OCI-LY1 (cell line): Measurements from ENCODE around the gene MAGEB17.

Experiments
- H2AFZ ChIP-seq: fragments of 200-600 bp; sonication (generic), shearing (Covaris generic); 2 replicates; pipeline ENCODE4 v1.6.0; 2014; ENCODE audit warnings: antibody characterized with exemption, mild to moderate bottlenecking, low read length
- H3F3A ChIP-seq: fragments of 200-600 bp; sonication (generic), shearing (Covaris generic); 2 replicates; pipeline ENCODE4 v1.6.0; 2014; ENCODE audit warnings: mild to moderate bottlenecking, antibody characterized with exemption, low read length, moderate library complexity; ENCODE audit not compliant: insufficient read depth
- H3K27ac ChIP-seq: fragments of 200-600 bp; sonication (generic); 2 replicates; pipeline ENCODE4 v1.5.1; 2014; ENCODE audit warnings: low read length, mixed run types, mild to moderate bottlenecking, low read depth; ENCODE audit not compliant: poor library complexity, severe bottlenecking
- H3K27me3 ChIP-seq: fragments of 200-600 bp; sonication (generic); 2 replicates; pipeline ENCODE4 v1.6.0; 2014; ENCODE audit warnings: antibody characterized with exemption, mild to moderate bottlenecking, low read length, moderate library complexity; ENCODE audit not compliant: insufficient read depth
- H3K36me3 ChIP-seq: fragments of 200-600 bp; sonication (generic); 2 replicates; pipeline ENCODE4 v1.6.1; 2014; ENCODE audit warnings: mild to moderate bottlenecking, antibody characterized with exemption, low read length, moderate library complexity, mixed read lengths; ENCODE audit not compliant: insufficient read depth
- H3K4me1 ChIP-seq: fragments of 200-600 bp; sonication (generic); 2 replicates; pipeline ENCODE4 v1.5.1; 2014; ENCODE audit warnings: mild to moderate bottlenecking, low read length, moderate library complexity; ENCODE audit not compliant: insufficient read depth, severe bottlenecking
- H3K4me2 ChIP-seq: fragments of 200-600 bp; sonication (generic), shearing (Covaris generic); 2 replicates; pipeline ENCODE4 v1.6.1; 2014; ENCODE audit warnings: low read length
- H3K4me3 ChIP-seq: fragments of 200-600 bp; sonication (generic); 2 replicates; pipeline ENCODE4 v1.5.1; 2014; ENCODE audit warnings: low read length, low read depth, mild to moderate bottlenecking, mixed read lengths; ENCODE audit not compliant: poor library complexity, severe bottlenecking
- H3K79me2 ChIP-seq: fragments of 200-600 bp; shearing (Covaris generic); 2 replicates; pipeline ENCODE4 v1.6.1; 2016; ENCODE audit warnings: mixed run types, low read length, mixed read lengths; ENCODE audit not compliant: insufficient read depth
- H3K9ac ChIP-seq: fragments of 200-600 bp; sonication (generic), shearing (Covaris generic); 2 replicates; pipeline ENCODE4 v1.6.1; 2014; ENCODE audit warnings: mild to moderate bottlenecking, low read length, mixed read lengths
- H3K9me2 ChIP-seq: fragments of 200-600 bp; sonication (generic), shearing (Covaris generic); 2 replicates; pipeline ENCODE4 v1.6.1; 2014; ENCODE audit warnings: low read depth, mild to moderate bottlenecking, low read length, mixed read lengths
- H3K9me3 ChIP-seq: fragments of 200-600 bp; shearing (Covaris generic); 2 replicates; pipeline ENCODE4 v1.6.1; 2014; ENCODE audit warnings: low read length, mixed read lengths
- H4K20me1 ChIP-seq: fragments of 200-600 bp; sonication (generic), shearing (Covaris generic); 2 replicates; pipeline ENCODE4 v1.6.0; 2016; ENCODE audit warnings: mild to moderate bottlenecking, low read length; ENCODE audit not compliant: insufficient read depth
- EZH2 ChIP-seq: fragments of 200-600 bp; sonication (generic), shearing (Covaris generic); IDR thresholded peaks from 2 replicates; pipeline ENCODE4 v1.8.0; 2017; ENCODE audit warnings: borderline replicate concordance, mixed run types, mild to moderate bottlenecking, antibody characterized with exemption, low read length, moderate library complexity, mixed read lengths
- TF ChIP-seq, protein P1 (sequence below): fragments of 200-600 bp; sonication (generic), shearing (Covaris generic); IDR thresholded peaks from 2 replicates; pipeline ENCODE4 v1.5.1; 2017; ENCODE audit warnings: mild to moderate bottlenecking, antibody characterized with exemption, low read length, moderate library complexity, mixed read lengths

Gene MAGEB17

DNA sequence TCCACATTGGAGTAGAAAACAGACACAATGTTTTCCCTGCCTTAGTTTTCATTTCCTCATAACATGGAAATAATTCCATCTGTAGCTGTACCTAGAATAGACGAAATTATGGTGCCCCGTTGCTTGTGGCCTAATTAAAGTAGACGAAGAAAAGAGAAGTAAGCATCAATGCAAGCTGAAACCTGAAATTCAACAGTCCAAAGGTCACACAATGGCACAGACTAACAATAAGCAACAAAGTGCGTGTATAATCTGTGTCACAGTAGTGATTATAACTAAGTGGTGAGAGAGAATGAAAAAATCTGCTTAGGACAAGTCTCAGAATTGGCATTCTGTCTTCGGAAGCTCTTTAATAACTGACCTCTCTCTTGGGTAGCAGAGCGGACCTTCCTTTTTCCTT is 24.3 kb downstream of the MAGEB17 start:
- H3K9ac ChIP-seq: no peak overlapping the region
- TF ChIP-seq, protein P1, sequence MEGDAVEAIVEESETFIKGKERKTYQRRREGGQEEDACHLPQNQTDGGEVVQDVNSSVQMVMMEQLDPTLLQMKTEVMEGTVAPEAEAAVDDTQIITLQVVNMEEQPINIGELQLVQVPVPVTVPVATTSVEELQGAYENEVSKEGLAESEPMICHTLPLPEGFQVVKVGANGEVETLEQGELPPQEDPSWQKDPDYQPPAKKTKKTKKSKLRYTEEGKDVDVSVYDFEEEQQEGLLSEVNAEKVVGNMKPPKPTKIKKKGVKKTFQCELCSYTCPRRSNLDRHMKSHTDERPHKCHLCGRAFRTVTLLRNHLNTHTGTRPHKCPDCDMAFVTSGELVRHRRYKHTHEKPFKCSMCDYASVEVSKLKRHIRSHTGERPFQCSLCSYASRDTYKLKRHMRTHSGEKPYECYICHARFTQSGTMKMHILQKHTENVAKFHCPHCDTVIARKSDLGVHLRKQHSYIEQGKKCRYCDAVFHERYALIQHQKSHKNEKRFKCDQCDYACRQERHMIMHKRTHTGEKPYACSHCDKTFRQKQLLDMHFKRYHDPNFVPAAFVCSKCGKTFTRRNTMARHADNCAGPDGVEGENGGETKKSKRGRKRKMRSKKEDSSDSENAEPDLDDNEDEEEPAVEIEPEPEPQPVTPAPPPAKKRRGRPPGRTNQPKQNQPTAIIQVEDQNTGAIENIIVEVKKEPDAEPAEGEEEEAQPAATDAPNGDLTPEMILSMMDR: no peak
- no peak for TF ChIP-seq EZH2
- no peak overlapping the region for H3K4me3 ChIP-seq
- H3K27me3 ChIP-seq: no peaks in the 10 kb centered on the region
- H3K79me2 ChIP-seq: no peaks in the 10 kb centered on the region
- no peak overlapping the region for H2AFZ ChIP-seq
- no peaks in the 10 kb centered on the region for H3K9me3 ChIP-seq
- no peaks in the 10 kb centered on the region for H4K20me1 ChIP-seq
- H3K27ac ChIP-seq: no peak overlapping the region
- no peaks in the 10 kb centered on the region for H3K36me3 ChIP-seq
- no peaks in the 10 kb centered on the region for H3F3A ChIP-seq
- no peak overlapping the region for H3K4me2 ChIP-seq
- H3K9me2 ChIP-seq: no peaks in the 10 kb centered on the region
- no peaks in the 10 kb centered on the region for H3K4me1 ChIP-seq

DNA sequence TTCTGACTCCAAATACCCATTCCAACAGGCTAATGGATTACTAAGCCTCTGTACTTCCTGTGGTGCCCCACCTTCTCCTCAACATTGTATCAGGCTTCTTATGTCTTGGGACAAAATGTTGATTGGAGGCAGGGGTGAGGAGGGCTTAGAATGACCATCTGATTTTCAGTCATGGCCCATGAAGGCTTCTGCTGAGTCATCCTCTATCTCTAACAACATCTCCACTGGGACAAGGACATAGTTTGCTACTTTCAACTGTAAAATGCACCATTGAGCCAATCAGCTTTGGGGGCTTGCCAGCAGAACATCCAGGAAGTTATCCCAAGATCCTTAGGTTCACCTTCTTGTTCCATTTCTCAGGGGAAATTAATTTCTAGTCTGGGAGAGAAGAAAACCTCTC is 29.5 kb downstream of the MAGEB17 start:
- H3K4me2 ChIP-seq: no peak overlapping the region
- H3K27me3 ChIP-seq: no peaks in the 10 kb centered on the region
- no peaks in the 10 kb centered on the region for H3K36me3 ChIP-seq
- no peak overlapping the region for H3K9ac ChIP-seq
- H4K20me1 ChIP-seq: no peaks in the 10 kb centered on the region
- no peaks in the 10 kb centered on the region for H3F3A ChIP-seq
- no peaks in the 10 kb centered on the region for H3K4me1 ChIP-seq
- no peak overlapping the region for H3K4me3 ChIP-seq
- no peak for TF ChIP-seq EZH2
- TF ChIP-seq, protein P1: no peak
- no peaks in the 10 kb centered on the region for H3K79me2 ChIP-seq
- no peak overlapping the region for H2AFZ ChIP-seq
- no peaks in the 10 kb centered on the region for H3K9me2 ChIP-seq
- H3K27ac ChIP-seq: no peak overlapping the region
- no peaks in the 10 kb centered on the region for H3K9me3 ChIP-seq

GRCh38 chrX:16199343-16199742 is 32.1 kb downstream of the MAGEB17 start:
- H2AFZ ChIP-seq: no peak overlapping the region
- no peak overlapping the region for H3K4me3 ChIP-seq
- no peaks in the 10 kb centered on the region for H3K9me3 ChIP-seq
- no peaks in the 10 kb centered on the region for H3K9me2 ChIP-seq
- no peak overlapping the region for H3K9ac ChIP-seq
- no peaks in the 10 kb centered on the region for H3F3A ChIP-seq
- H3K27me3 ChIP-seq: no peaks in the 10 kb centered on the region
- TF ChIP-seq, protein P1: no peak
- no peak for TF ChIP-seq EZH2
- H3K27ac ChIP-seq: no peak overlapping the region
- no peaks in the 10 kb centered on the region for H3K79me2 ChIP-seq
- no peaks in the 10 kb centered on the region for H4K20me1 ChIP-seq
- no peak overlapping the region for H3K4me2 ChIP-seq
- no peaks in the 10 kb centered on the region for H3K4me1 ChIP-seq
- H3K36me3 ChIP-seq: no peaks in the 10 kb centered on the region
